GM18508 (cell line): ENCODE results near the gene CDH23.

Source experiments
- ATAC-seq: cut with Tn5 transposase; IDR thresholded peaks from one replicate; pipeline ENCODE4 v1.9.1; 2021; ENCODE audit warnings: moderate number of reproducible peaks; ENCODE audit not compliant: insufficient read depth, unreplicated experiment

The CDH23 gene

GRCh38 chr10:71830726-71831125 is 434.0 kb downstream of the CDH23 start:
- ATAC-seq, result no peak

DNA sequence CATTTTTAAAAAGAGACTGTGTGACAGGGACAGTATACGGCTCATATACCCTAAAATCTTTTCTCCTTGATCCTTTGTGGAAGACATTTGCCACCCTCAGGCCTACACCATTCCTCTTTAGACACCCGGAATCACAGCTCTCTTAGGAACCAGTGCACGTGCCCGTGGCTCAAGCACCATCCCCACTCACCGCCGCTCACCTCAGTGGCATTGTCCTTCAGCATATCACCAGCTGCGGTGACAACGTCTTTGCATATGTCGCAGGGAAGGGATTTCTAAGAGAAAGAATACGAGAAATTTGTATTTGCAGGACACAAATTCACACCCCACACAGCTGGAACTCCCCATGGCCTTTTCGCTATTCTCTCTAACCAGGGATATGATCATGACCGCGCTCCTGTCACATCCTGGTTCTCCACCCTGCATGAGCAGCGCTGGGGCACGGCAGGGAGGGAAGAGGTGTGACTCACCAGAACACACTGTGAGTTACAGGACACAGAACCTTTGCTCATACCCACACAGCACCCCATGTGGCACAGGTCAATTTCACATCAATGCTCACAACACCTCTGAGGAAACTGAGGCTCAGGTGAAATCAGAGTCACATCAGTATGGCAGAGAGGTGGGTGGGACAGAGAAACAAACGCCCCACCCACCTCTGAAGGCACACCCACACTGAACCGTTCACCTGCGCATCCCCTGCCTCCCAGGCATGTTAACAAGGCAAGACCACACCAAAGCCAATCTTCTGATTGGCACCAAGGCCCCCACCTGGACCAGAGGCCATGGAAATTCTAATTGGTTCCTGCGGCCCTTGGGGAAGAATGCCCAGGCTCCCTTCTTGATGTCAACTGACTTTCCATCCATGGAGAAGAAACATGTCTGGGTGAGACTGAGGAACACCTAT is 435.2 kb downstream of the CDH23 start:
- no peak for ATAC-seq

DNA sequence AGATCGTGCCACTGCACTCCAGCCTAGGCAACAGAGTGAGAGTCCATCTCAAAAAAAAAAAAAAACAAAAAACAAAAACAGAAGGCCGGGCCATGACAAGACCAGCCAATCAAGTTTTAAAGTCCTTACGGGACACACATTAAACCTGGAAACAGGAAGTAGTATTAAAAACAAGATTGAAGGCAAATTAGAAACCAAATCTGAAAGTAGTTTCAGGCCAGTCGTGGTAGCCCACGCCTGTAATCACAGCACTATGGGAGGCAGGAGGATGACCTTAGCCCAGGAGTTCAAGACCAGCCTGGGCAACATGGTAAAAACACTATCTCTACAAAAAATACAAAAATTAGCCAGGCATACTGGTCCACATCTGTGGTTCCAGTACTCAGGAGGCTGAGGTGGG is 436.2 kb downstream of the CDH23 start:
- no peak for ATAC-seq

- no peak for ATAC-seq
Observed at GRCh38 chr10:71833451-71834342, 437.0 kb downstream of the CDH23 start.

GRCh38 chr10:71834343-71834674 is 437.6 kb downstream of the CDH23 start:
- ATAC-seq, result no peak

- ATAC-seq, result peak; percentile 75
Observed at GRCh38 chr10:71835671-71836595, 439.2 kb downstream of the CDH23 start.

GRCh38 chr10:71836596-71836974 is 439.9 kb downstream of the CDH23 start:
- peak; percentile 13 for ATAC-seq

GRCh38 chr10:71837098-71837827 is 440.5 kb downstream of the CDH23 start:
- ATAC-seq, result no peak

GRCh38 chr10:71838264-71839211 is 441.8 kb downstream of the CDH23 start:
- ATAC-seq, result no peak

DNA sequence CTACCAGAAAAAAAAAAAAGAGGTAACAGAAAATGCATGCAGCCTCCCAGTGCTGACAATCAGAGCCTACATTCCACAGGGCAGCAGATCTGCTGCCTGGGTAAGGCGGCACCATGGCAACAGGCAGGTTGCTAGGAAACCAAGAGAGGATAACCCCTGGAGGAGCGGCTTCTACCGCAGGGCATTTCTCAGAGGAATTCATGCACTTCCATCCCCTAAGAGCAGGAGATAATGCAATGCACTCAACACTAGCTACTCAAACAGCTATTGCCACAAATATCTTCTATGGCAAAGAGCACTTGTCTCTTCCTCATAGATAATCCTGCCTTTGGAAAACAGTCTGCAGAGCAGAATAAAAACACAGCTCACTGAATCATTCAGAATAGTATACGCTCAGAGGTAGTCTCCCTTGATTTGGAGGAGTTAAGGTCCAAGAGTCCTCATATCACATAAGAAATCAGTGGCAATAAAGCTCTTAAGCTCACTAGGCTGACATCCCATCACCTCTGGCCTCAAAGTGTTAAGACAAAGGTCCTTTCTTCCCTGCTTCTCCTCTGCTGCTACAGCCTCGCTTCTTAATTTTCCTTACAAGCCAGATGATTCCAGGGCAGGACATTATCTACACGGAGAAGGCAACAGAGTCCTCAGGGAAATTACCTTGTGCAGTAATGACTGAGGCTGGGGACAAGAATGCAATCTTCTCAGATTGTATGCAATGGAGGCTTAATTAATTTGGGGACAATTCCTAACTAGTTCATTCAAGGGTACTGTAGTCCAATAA is 443.6 kb downstream of the CDH23 start:
- ATAC-seq, result no peak

- ATAC-seq, result no peak
Observed at GRCh38 chr10:71840958-71841335, 444.2 kb downstream of the CDH23 start.

DNA sequence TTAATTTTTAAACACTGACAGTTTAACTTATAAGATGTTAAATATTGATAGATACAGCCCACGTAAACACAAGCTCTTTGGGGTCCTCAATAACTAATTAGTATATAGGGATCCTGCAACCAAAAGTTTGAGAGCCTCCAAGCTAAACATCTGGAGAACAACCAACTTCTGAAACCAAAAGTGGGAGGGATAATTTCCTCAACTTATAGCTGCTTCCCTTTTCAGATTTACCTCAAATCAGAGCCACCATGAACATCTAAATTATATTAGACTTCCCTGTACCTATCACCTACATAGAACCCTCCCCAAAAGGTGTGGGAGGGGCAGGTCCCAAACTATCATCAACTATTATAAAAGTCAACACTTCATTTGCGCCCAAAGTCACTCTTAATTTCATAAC is 445.7 kb downstream of the CDH23 start:
- ATAC-seq, result no peak

- ATAC-seq, result no peak
Observed at GRCh38 chr10:71842856-71843686, 446.4 kb downstream of the CDH23 start.

- no peak for ATAC-seq
Observed at GRCh38 chr10:71844084-71844483, 447.4 kb downstream of the CDH23 start.

DNA sequence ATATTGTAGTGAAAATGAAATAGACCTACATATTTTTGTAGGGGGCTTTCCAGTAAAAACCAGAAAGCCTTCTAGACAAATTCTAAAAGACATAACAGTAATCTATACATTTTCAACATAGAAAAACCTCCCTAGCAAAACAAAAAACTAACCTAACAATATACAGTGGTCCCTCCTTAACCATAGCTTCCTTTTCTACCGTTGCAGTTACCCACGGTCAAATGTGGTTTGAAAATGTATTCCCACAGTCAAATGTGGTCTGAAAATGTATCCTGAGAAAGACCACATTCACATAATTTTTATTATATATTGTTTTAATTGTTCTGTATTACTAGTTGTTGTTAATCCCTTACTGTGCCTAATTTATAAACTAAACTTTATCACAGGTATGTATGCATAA is 448.0 kb downstream of the CDH23 start:
- ATAC-seq, result no peak

DNA sequence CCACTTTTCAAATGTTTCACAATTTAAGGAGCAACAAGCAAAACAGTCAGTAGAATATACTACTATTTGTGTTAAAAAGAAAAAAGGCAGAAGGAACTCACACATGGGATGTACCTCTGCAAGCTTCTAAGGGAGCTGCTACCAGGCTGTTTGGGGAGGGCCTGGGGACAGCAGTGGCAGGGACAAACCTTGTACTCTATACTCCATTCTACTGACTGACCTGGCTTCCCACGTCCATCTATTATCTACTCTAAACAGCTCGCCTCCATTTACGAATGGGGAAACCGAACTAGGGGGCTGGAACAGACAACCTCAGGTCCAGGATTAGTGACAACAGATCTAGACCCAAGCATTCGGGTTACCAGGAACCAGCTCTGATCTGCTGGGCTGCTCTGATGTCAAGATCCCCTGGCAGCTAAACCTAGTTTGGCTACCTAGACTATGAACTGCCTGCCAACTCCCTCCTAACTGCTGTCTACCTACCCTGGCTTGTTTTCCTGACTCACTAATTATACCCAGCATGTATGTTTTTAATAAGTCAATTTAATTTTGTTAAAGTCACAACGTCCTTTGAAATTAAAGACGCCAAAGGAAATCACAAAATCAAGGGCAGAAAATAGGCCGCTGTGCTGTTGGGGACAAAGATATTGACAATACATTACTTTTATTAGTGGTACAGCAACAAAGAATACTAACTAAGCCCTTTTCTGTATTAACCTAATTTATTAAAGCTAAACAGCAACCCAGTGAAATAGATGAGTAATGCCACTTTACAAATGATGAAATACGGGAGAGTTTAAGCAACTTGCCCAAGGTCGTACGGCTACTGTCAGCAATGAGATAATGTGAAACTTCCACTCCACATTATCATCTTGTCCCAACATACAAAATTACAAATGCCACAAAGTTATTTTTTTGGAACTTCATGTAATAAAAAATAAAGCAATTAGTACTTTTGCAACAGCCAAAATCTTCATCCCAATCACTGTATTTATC is 449.0 kb downstream of the CDH23 start:
- no peak for ATAC-seq
